ENCODE results near the gene ITGA8.

ITGA8 gene

DNA sequence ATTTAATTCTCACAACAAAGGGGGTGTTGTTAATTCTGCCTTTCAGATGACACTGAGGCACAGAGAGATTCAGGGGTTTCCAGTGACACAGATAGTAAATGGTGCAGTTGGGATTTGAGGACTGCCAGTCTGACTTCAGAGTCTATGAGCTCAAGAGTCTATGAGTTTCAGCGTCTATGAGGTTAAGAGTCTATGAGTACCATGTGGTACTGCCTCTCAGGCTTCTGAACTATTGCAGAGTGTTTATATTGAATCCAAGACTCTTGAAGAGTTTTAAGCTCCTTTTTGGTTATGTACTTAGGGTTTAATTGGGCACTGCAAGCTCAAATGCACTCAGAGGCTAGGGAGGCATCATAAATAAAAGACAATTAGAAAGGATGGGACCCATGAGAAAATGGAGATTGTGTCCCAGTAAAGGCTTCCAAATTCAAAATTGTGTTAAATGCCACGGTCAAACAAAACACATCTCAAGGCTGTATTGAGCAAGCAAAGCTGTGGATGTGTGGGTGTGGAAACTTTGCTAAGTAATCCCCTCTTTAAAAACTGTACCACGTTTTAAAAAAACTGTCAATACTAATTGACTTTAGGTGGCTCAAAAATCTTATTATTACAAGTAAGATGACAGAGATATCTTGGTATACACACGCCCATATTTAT, 224.7 kb downstream of the ITGA8 start:
- Histone ChIP-seq H4K20me1 (ENCODE audit: insufficient read depth, low read length) (no peaks in the 10 kb centered on the region), H3K9me3 (ENCODE audit: low read length) (no peaks in the 10 kb centered on the region), H3K4me2 (ENCODE audit: low read length) (no peak overlapping the region), H3K4me3 (ENCODE audit: low read depth, low read length, poor library complexity, severe bottlenecking) (no peak overlapping the region), H3K9ac (ENCODE audit: low read length) (no peak overlapping the region), H3K4me1 (ENCODE audit: insufficient read depth, low read length, severe bottlenecking) (no peaks in the 10 kb centered on the region), H3K36me3 (ENCODE audit: insufficient read depth, low read length) (no peaks in the 10 kb centered on the region), H3K27me3 (ENCODE audit: insufficient read depth, low read length) (no peaks in the 10 kb centered on the region), H3F3A (ENCODE audit: insufficient read depth, low read length) (no peaks in the 10 kb centered on the region), H3K27ac (ENCODE audit: low read depth, low read length, poor library complexity, severe bottlenecking) (no peak overlapping the region), H2AFZ (ENCODE audit: low read length) (no peak overlapping the region), H3K79me2 (ENCODE audit: insufficient read depth, low read length) (no peaks in the 10 kb centered on the region), H3K9me2 (ENCODE audit: low read depth, low read length) (no peaks in the 10 kb centered on the region)
- TF ChIP-seq, protein P1, sequence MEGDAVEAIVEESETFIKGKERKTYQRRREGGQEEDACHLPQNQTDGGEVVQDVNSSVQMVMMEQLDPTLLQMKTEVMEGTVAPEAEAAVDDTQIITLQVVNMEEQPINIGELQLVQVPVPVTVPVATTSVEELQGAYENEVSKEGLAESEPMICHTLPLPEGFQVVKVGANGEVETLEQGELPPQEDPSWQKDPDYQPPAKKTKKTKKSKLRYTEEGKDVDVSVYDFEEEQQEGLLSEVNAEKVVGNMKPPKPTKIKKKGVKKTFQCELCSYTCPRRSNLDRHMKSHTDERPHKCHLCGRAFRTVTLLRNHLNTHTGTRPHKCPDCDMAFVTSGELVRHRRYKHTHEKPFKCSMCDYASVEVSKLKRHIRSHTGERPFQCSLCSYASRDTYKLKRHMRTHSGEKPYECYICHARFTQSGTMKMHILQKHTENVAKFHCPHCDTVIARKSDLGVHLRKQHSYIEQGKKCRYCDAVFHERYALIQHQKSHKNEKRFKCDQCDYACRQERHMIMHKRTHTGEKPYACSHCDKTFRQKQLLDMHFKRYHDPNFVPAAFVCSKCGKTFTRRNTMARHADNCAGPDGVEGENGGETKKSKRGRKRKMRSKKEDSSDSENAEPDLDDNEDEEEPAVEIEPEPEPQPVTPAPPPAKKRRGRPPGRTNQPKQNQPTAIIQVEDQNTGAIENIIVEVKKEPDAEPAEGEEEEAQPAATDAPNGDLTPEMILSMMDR (IDR thresholded peaks at IDR 0.05; ENCODE audit: low read length): no peak
- no peak for TF ChIP-seq EZH2 (IDR thresholded peaks at IDR 0.05; ENCODE audit: borderline replicate concordance, low read length)

DNA sequence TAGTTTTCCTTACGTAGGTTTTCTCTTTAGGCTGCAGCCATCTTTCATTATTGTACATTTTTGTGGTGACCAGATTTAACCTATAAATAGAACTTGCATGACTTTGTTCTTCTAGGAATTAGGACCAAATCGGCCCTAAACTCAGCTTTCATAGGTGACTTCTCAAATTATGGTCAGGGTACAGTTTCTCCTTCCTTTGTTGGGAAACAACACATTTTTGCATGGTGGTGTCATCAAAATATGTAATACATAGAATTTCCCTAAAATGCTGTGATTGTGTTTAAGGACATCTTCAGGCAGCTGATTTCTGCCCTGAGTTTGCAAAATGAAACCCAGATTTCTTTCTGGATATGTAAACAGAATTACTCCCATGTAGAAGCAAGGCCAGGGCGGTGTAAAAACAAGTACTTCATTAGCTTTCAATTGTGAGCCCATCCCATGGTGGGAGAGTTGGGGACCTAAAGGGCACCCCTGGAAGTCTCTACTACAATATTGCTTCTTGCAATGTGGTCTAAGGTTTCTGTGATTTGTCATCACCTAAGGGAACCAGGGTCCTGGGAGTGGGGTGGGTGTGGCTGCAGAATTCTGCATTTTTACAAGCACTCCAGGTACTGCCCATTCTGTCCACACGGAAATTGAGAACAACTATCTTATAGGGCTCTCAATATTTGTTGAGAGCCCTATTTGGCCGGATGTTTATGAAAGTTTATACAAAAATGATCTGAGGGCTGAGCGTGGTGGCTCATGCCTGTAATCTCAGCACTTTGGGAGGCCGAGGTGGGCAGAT, 227.7 kb downstream of the ITGA8 start:
- TF ChIP-seq, protein P1 (IDR thresholded peaks at IDR 0.05; ENCODE audit: low read length): no peak
- no peak for TF ChIP-seq EZH2 (IDR thresholded peaks at IDR 0.05; ENCODE audit: borderline replicate concordance, low read length)
- no peaks in the 10 kb centered on the region for H4K20me1 ChIP-seq (ENCODE audit: insufficient read depth, low read length)
- H3K4me2 ChIP-seq (ENCODE audit: low read length): no peak overlapping the region
- no peaks in the 10 kb centered on the region for H3K4me1 ChIP-seq (ENCODE audit: insufficient read depth, low read length, severe bottlenecking)
- no peaks in the 10 kb centered on the region for H3K9me3 ChIP-seq (ENCODE audit: low read length)
- H2AFZ ChIP-seq (ENCODE audit: low read length): no peak overlapping the region
- no peak overlapping the region for H3K4me3 ChIP-seq (ENCODE audit: low read depth, low read length, poor library complexity, severe bottlenecking)
- H3K79me2 ChIP-seq (ENCODE audit: insufficient read depth, low read length): no peaks in the 10 kb centered on the region
- no peaks in the 10 kb centered on the region for H3K27me3 ChIP-seq (ENCODE audit: insufficient read depth, low read length)
- H3F3A ChIP-seq (ENCODE audit: insufficient read depth, low read length): no peaks in the 10 kb centered on the region
- no peak overlapping the region for H3K9ac ChIP-seq (ENCODE audit: low read length)
- H3K36me3 ChIP-seq (ENCODE audit: insufficient read depth, low read length): no peaks in the 10 kb centered on the region
- no peaks in the 10 kb centered on the region for H3K9me2 ChIP-seq (ENCODE audit: low read depth, low read length)
- no peak overlapping the region for H3K27ac ChIP-seq (ENCODE audit: low read depth, low read length, poor library complexity, severe bottlenecking)

DNA sequence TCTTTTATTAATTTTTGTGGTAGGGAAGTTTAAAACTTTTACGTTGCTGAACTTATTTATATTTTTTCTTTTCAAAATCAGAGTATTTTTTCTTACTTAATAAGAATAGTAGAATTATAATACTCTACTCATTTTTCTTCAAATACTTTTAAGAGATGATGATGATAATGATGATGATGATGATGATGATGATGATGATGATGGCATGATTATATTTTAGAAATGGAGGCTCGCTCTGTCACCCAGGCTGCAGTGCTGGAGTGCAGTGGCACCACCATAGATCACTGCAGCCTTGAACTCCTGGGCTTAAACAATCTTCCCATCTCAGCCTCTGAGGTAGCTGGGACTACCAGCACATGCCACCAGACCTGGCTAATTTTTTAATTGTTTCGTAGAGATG, 230.3 kb downstream of the ITGA8 start:
- H3K27ac ChIP-seq (ENCODE audit: low read depth, low read length, poor library complexity, severe bottlenecking): no peak overlapping the region
- no peak overlapping the region for H3K4me2 ChIP-seq (ENCODE audit: low read length)
- no peaks in the 10 kb centered on the region for H3F3A ChIP-seq (ENCODE audit: insufficient read depth, low read length)
- no peaks in the 10 kb centered on the region for H3K36me3 ChIP-seq (ENCODE audit: insufficient read depth, low read length)
- H3K27me3 ChIP-seq (ENCODE audit: insufficient read depth, low read length): no peaks in the 10 kb centered on the region
- no peaks in the 10 kb centered on the region for H3K79me2 ChIP-seq (ENCODE audit: insufficient read depth, low read length)
- no peaks in the 10 kb centered on the region for H3K9me3 ChIP-seq (ENCODE audit: low read length)
- H2AFZ ChIP-seq (ENCODE audit: low read length): no peak overlapping the region
- H3K4me1 ChIP-seq (ENCODE audit: insufficient read depth, low read length, severe bottlenecking): no peaks in the 10 kb centered on the region
- H3K9ac ChIP-seq (ENCODE audit: low read length): no peak overlapping the region
- TF ChIP-seq EZH2 (IDR thresholded peaks at IDR 0.05; ENCODE audit: borderline replicate concordance, low read length): no peak
- no peaks in the 10 kb centered on the region for H3K9me2 ChIP-seq (ENCODE audit: low read depth, low read length)
- H4K20me1 ChIP-seq (ENCODE audit: insufficient read depth, low read length): no peaks in the 10 kb centered on the region
- no peak overlapping the region for H3K4me3 ChIP-seq (ENCODE audit: low read depth, low read length, poor library complexity, severe bottlenecking)

All from OCI-LY1 (cell line).